ENCODE data around the gene POLR1G.

DNA sequence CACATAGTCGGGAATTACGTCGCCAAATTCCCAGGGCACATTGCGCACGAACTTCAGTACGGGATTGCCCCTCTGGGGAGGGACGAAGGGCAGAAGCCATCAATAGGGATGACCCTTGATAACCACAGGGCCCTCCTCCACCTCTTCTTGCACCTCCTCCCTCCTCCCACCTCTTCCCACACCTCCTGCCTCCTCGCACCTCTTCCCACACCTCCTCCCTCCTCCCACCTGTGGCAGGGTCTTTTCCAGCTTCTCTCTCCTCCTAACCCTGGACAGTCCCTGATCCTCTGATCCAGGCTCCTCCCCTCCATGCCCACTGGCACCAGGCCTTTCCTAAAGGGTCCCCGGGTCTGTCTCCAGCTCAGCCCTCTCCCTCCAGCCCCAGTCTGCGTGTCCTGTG lies 13.9 kb downstream of the POLR1G start:
- TF ChIP-seq CTCF (conservative IDR thresholded peaks at IDR 0.05; ENCODE audit: low read length) (no peak), EZH2phosphoT487 (IDR thresholded peaks at IDR 0.05; ENCODE audit: borderline replicate concordance, low read depth, low read length) (no peak)

All from OCI-LY7 (cell line).